Stomach (tissue), 4 donors: ENCODE data around the gene DOK6.

Experiments
- POLR2A ChIP-seq, 4 donors: fragments of 450-650 bp; IDR thresholded peaks; one replicate each; pipeline ENCODE4 v1.6.1; 2016; ENCODE audit warnings: antibody characterized with exemption in 4 of 4, control low read depth in 2 of 4, mild to moderate bottlenecking in 1 of 4, moderate library complexity in 1 of 4
- TF ChIP-seq, protein P1 (sequence below), 7 experiments: fragments of 450-650 bp in 4 of 7; fragments of 200-600 bp in 3 of 7; sonication (generic) in 3 of 7; IDR thresholded peaks; one replicate each; pipeline ENCODE4 v1.5.1; 2016 to 2019; ENCODE audit warnings: antibody characterized with exemption in 7 of 7, control low read depth in 2 of 7, mild to moderate bottlenecking in 1 of 7

DNA sequence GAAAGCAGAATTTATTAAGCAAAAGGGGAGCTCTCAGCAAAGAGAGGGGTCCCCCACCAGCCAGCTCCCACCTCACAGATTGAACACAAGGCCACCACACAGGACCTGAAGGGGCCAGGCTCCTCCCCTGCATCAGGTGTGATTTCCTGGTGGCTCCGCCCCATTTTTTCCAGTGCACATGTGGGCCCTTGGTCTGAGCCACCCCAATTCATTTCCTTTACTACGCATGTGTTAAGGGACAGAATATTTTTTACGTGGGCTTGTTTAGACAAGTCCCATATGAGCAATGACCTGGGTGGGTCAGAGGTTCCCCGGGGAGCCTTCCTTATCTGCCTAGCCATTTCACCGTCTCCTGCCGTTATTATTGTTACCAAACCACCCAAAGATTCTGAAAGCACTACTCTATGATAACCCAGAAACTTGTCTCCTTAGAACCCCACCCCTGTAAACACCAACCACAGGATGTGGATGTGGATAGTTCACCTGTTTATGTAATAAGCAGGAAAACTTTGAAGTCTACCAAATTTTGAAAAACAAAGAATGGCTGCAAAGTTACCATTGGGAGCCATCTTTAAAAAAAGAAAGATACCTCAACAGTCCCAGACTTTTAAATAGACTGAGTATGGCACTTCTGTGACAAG lies 355.3 kb downstream of the DOK6 start:
- TF ChIP-seq, protein P1, sequence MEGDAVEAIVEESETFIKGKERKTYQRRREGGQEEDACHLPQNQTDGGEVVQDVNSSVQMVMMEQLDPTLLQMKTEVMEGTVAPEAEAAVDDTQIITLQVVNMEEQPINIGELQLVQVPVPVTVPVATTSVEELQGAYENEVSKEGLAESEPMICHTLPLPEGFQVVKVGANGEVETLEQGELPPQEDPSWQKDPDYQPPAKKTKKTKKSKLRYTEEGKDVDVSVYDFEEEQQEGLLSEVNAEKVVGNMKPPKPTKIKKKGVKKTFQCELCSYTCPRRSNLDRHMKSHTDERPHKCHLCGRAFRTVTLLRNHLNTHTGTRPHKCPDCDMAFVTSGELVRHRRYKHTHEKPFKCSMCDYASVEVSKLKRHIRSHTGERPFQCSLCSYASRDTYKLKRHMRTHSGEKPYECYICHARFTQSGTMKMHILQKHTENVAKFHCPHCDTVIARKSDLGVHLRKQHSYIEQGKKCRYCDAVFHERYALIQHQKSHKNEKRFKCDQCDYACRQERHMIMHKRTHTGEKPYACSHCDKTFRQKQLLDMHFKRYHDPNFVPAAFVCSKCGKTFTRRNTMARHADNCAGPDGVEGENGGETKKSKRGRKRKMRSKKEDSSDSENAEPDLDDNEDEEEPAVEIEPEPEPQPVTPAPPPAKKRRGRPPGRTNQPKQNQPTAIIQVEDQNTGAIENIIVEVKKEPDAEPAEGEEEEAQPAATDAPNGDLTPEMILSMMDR (IDR thresholded peaks at IDR 0.05), result no peak
- TF ChIP-seq POLR2A (IDR thresholded peaks at IDR 0.05), result no peak
